Astrocyte of the cerebellum (primary cell): ENCODE data around the gene AFAP1.

Experiments used
- DNase-seq: peaks from one replicate; pipeline ENCODE4 v3.0.0-alpha.2; 2011; ENCODE audit warnings: low read depth
- H3K4me3 ChIP-seq: 2 replicates; pipeline ENCODE4 v1.5.1; 2011; ENCODE audit warnings: mild to moderate bottlenecking, low read depth, low read length, moderate library complexity
- CTCF ChIP-seq: IDR thresholded peaks from 2 replicates; pipeline ENCODE4 v1.5.1; 2012; ENCODE audit warnings: low read length, low read depth, moderate library complexity, mild to moderate bottlenecking; ENCODE audit errors: missing control alignments
- in situ Hi-C: cut with HindIII; loops from 2 replicates; pipeline ENCODE4 v1.10.0; 2017; ENCODE audit warnings: low sequenced_read_pairs

AFAP1 gene

GRCh38 chr4:7852568-7853185 is 87.0 kb downstream of the AFAP1 start:
- no peak overlapping the region for H3K4me3 ChIP-seq
- no peak for TF ChIP-seq CTCF
- no peak for DNase-seq
- in situ Hi-C loops = no loop called here

GRCh38 chr4:7850489-7850888 is 89.2 kb downstream of the AFAP1 start:
- no peak for DNase-seq
- no peak for TF ChIP-seq CTCF
- in situ Hi-C loops = no loop called here
- H3K4me3 ChIP-seq = no peak overlapping the region

GRCh38 chr4:7847206-7847605 is 92.5 kb downstream of the AFAP1 start:
- no peak overlapping the region for H3K4me3 ChIP-seq
- in situ Hi-C loops = no loop called here
- DNase-seq = no peak
- TF ChIP-seq CTCF = no peak

GRCh38 chr4:7845493-7846128 is 94.0 kb downstream of the AFAP1 start:
- TF ChIP-seq CTCF = peak; percentile 50
- in situ Hi-C loops = no loop called here
- no peak overlapping the region for H3K4me3 ChIP-seq
- DNase-seq = no peak

- no peak overlapping the region for H3K4me3 ChIP-seq
- in situ Hi-C loops = loop anchor here (5.0 kb wide), 2 partner anchors 43 to 93 kb away; partner anchors contain the start of gene AFAP1
- no peak for DNase-seq
- TF ChIP-seq CTCF = no peak
Observed at GRCh38 chr4:7844594-7844991, 95.1 kb downstream of the AFAP1 start.

- no peak overlapping the region for H3K4me3 ChIP-seq
- DNase-seq = peak; percentile 74
- in situ Hi-C loops = loop anchor here (5.0 kb wide), 2 partner anchors 43 to 93 kb away; partner anchors contain the start of gene AFAP1
- TF ChIP-seq CTCF = peak; percentile 76
Observed at GRCh38 chr4:7843831-7844593, 95.6 kb downstream of the AFAP1 start.
